Liver (tissue), 9 donors: ENCODE results near the gene MSMB. TPM values are rescaled to one million over a fixed set of nuclear protein-coding genes. Genes with fewer than 3 reads are reported as not detected.
"Not testable (repeated sequence)": the region's sequence is repeated elsewhere in the genome, so short reads cannot be mapped to it uniquely, and the experiment has no call there.

Experiments
- DNase-seq: peaks from one replicate; pipeline ENCODE4 v3.0.0-alpha.2; 2017; ENCODE audit warnings: low spot score
- H3K27ac ChIP-seq, 2 donors: one replicate each; pipeline ENCODE4 v1.7.0; 2013; ENCODE audit warnings: inconsistent platforms in 2 of 2, low read length in 2 of 2, control low read depth in 1 of 2, low read depth in 1 of 2, mild to moderate bottlenecking in 1 of 2
- H3K27me3 ChIP-seq, 4 donors: one replicate each; pipeline versions ENCODE4 v1.6.1 to v1.7.0; 2013; ENCODE audit warnings: low read length in 3 of 4, inconsistent platforms in 1 of 4, mild to moderate bottlenecking in 1 of 4, moderate library complexity in 1 of 4; ENCODE audit not compliant: control insufficient read depth in 4 of 4, insufficient read depth in 4 of 4
- H3K36me3 ChIP-seq, 4 donors: one replicate each; pipeline versions ENCODE4 v1.6.1 to v1.7.0; 2013; ENCODE audit warnings: low read length in 3 of 4, mild to moderate bottlenecking in 3 of 4, low read depth in 1 of 4, moderate library complexity in 1 of 4; ENCODE audit not compliant: control insufficient read depth in 4 of 4, insufficient read depth in 3 of 4
- H3K4me1 ChIP-seq, 4 donors: one replicate each; pipeline versions ENCODE4 v1.6.1 to v1.7.0; 2013; ENCODE audit warnings: low read length in 3 of 4, mild to moderate bottlenecking in 3 of 4, moderate library complexity in 1 of 4; ENCODE audit not compliant: control insufficient read depth in 4 of 4, insufficient read depth in 4 of 4
- H3K4me3 ChIP-seq, 3 donors: one replicate each; pipeline versions ENCODE4 v1.6.1 to v1.7.0; 2013; ENCODE audit warnings: low read length in 3 of 3, control low read depth in 1 of 3, low read depth in 1 of 3, mild to moderate bottlenecking in 1 of 3
- H3K9ac ChIP-seq, 2 donors: one replicate each; pipeline ENCODE4 v1.7.0; 2013; ENCODE audit warnings: low read length in 2 of 2, mild to moderate bottlenecking in 2 of 2, moderate library complexity in 2 of 2, control low read depth in 1 of 2, low read depth in 1 of 2
- H3K9me3 ChIP-seq, 4 donors: one replicate each; pipeline versions ENCODE4 v1.6.1 to v1.7.0; 2013; ENCODE audit warnings: low read length in 3 of 4; ENCODE audit not compliant: control insufficient read depth in 4 of 4
- EGR1 ChIP-seq, 2 donors: IDR thresholded peaks; 2 replicates each; pipeline ENCODE4 v1.6.1; 2016 to 2018; ENCODE audit warnings: antibody characterized with exemption in 2 of 2, low read depth in 2 of 2
- FOXA1 ChIP-seq: IDR thresholded peaks from 2 replicates; pipeline ENCODE4 v1.6.1; 2016; ENCODE audit warnings: antibody characterized with exemption
- GABPA ChIP-seq, 2 donors: IDR thresholded peaks in 1 of 2; conservative IDR thresholded peaks in 1 of 2; 2 replicates each; pipeline ENCODE4 v1.6.1; 2016; ENCODE audit warnings: antibody characterized with exemption in 2 of 2, mild to moderate bottlenecking in 1 of 2, moderate library complexity in 1 of 2
- HNF4G ChIP-seq: IDR thresholded peaks from 2 replicates; pipeline ENCODE4 v1.6.1; 2016; ENCODE audit warnings: antibody characterized with exemption
- MAX ChIP-seq: IDR thresholded peaks from 2 replicates; pipeline ENCODE4 v1.6.1; 2016; ENCODE audit warnings: antibody characterized with exemption
- NR2F2 ChIP-seq: IDR thresholded peaks from 2 replicates; pipeline ENCODE4 v1.6.1; 2016; ENCODE audit warnings: antibody characterized with exemption
- RAD21 ChIP-seq, 2 donors: IDR thresholded peaks; 2 replicates each; pipeline ENCODE4 v1.6.1; 2016; ENCODE audit warnings: antibody characterized with exemption in 2 of 2, mild to moderate bottlenecking in 2 of 2
- REST ChIP-seq: IDR thresholded peaks from 2 replicates; pipeline ENCODE4 v1.6.1; 2016; ENCODE audit warnings: antibody characterized with exemption, mild to moderate bottlenecking
- SP1 ChIP-seq: IDR thresholded peaks from 2 replicates; pipeline ENCODE4 v1.6.1; 2018; ENCODE audit warnings: antibody characterized with exemption, mild to moderate bottlenecking
- TAF1 ChIP-seq: conservative IDR thresholded peaks from 2 replicates; pipeline ENCODE4 v1.6.1; 2016; ENCODE audit warnings: antibody characterized with exemption, mild to moderate bottlenecking
- YY1 ChIP-seq: IDR thresholded peaks from 2 replicates; pipeline ENCODE4 v1.6.1; 2016; ENCODE audit warnings: antibody characterized with exemption, mild to moderate bottlenecking
- WGBS: extraction: QIAGEN DNeasy Blood & Tissue Kit; methylation state at CpG from one replicate; pipeline ENCODE4 v1.1.7; 2013; 5-methylcytosine and 5-hydroxymethylcytosine counted together
- polyA plus RNA-seq, 2 donors: library from polyadenylated mRNA; stranded (reverse) in 1 of 2; unstranded in 1 of 2; fragments of 200-250 nt in 1 of 2; fragments of >200 nt in 1 of 2; fragmentation: Nextera tagmentation in 1 of 2; extraction: Ambion mirVana in 1 of 2; gene quantifications; one replicate each; pipeline versions ENCODE4 v1.2.1 to v1.2.3, GENCODE V29; 2013 to 2015
- total RNA-seq, 2 donors: library from RNA; depleted of rRNA; stranded (reverse); fragments of >200 nt; gene quantifications; one replicate each; pipeline ENCODE4 v1.2.3, GENCODE V29; 2014
- TF ChIP-seq, protein P1 (sequence below): IDR thresholded peaks from 2 replicates; pipeline ENCODE4 v1.6.1; 2016; ENCODE audit warnings: antibody characterized with exemption
- TF ChIP-seq, protein P2 (sequence below): fragments of 150-350 bp; IDR thresholded peaks from 2 replicates; pipeline ENCODE4 v1.5.1; 2017; ENCODE audit warnings: improper control_type of control experiment, low read depth, low read length; ENCODE audit not compliant: missing input control
- donor health status: healthy.
- donor health status: healthy.
- donor health status: healthy.
- donor health status: healthy.
- donor health status: healthy.

The MSMB gene
- total and polyA plus RNA-seq, 4 donors: not detected

DNA sequence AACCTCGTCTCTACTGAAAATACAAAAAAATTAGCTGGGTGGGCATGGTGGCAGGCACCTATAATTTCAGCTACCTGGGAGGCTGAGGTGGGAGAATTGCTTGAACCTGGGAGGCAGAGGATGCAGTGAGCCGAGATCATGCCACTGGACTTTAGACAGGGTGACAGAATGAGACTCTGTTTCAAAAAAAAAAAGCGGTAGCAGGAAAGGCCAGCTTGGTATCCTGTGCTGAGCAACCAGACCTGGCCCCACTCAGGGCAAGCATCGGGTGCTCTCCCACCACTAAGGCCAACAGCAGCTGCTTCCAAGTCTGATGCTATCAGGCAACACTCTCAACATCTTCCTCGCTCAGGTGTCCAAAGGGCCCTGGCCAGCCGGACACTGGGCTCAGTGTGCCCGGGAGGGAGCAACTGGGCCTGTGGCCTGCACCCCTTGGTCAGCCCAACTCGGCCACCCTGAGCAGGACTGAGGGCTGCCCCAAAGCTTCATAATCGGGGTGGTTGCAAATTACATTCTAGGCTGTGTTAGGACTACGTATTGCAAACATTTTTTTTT lies 44.3 kb upstream of the MSMB start:
- Histone ChIP-seq H3K27me3 (no peaks in the 10 kb centered on the region), H3K9ac (no peak overlapping the region), H3K27ac (no peak overlapping the region), H3K36me3 (no peaks in the 10 kb centered on the region), H3K9me3 (no peaks in the 10 kb centered on the region), H3K4me3 (no peak overlapping the region), H3K4me1 (no peaks in the 10 kb centered on the region)
- TF ChIP-seq HNF4G (no peak), SP1 (no peak), MAX (no peak), REST (no peak), RAD21 (IDR thresholded peaks at IDR 0.05) (no peak), NR2F2 (no peak), FOXA1 (no peak), TAF1 (no peak), GABPA (IDR thresholded peaks at IDR 0.05 in 1 of 2, conservative IDR thresholded peaks at IDR 0.05 in 1 of 2) (no peak), EGR1 (IDR thresholded peaks at IDR 0.05; ENCODE audit: low read depth in 2 of 2) (no peak), YY1 (no peak)
- TF ChIP-seq, protein P1, sequence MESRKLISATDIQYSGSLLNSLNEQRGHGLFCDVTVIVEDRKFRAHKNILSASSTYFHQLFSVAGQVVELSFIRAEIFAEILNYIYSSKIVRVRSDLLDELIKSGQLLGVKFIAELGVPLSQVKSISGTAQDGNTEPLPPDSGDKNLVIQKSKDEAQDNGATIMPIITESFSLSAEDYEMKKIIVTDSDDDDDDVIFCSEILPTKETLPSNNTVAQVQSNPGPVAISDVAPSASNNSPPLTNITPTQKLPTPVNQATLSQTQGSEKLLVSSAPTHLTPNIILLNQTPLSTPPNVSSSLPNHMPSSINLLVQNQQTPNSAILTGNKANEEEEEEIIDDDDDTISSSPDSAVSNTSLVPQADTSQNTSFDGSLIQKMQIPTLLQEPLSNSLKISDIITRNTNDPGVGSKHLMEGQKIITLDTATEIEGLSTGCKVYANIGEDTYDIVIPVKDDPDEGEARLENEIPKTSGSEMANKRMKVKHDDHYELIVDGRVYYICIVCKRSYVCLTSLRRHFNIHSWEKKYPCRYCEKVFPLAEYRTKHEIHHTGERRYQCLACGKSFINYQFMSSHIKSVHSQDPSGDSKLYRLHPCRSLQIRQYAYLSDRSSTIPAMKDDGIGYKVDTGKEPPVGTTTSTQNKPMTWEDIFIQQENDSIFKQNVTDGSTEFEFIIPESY: no peak
- TF ChIP-seq, protein P2, sequence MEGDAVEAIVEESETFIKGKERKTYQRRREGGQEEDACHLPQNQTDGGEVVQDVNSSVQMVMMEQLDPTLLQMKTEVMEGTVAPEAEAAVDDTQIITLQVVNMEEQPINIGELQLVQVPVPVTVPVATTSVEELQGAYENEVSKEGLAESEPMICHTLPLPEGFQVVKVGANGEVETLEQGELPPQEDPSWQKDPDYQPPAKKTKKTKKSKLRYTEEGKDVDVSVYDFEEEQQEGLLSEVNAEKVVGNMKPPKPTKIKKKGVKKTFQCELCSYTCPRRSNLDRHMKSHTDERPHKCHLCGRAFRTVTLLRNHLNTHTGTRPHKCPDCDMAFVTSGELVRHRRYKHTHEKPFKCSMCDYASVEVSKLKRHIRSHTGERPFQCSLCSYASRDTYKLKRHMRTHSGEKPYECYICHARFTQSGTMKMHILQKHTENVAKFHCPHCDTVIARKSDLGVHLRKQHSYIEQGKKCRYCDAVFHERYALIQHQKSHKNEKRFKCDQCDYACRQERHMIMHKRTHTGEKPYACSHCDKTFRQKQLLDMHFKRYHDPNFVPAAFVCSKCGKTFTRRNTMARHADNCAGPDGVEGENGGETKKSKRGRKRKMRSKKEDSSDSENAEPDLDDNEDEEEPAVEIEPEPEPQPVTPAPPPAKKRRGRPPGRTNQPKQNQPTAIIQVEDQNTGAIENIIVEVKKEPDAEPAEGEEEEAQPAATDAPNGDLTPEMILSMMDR: no peak
- WGBS: 85% methylated on average over 10 of the region's 10 CpGs
- no peak for DNase-seq

- 94% methylated on average over 11 of the region's 11 CpGs for WGBS
- H3K4me1 ChIP-seq, DNase-seq, H3K4me3 ChIP-seq, H3K27ac ChIP-seq, H3K9me3 ChIP-seq, H3K27me3 ChIP-seq, H3K9ac ChIP-seq, H3K36me3 ChIP-seq: not testable (repeated sequence)
Observed at GRCh38 chr10:46087381-46087780, 41.3 kb upstream of the MSMB start.
